GM12878 (cell line): Measurements from ENCODE around the gene HIPK4. TPM values are rescaled to one million over a fixed set of nuclear protein-coding genes. Genes with fewer than 3 reads are reported as not detected.

Experiments
- ATAC-seq: fragments of 200-7000 bp; cut with Tn5 transposase; 3 replicates; pipeline ENCODE4 v1.9.1; 2020; ENCODE audit warnings: mild to moderate bottlenecking, moderate library complexity
- BruUV-seq: library from RNA; stranded (reverse); fragments of 400-500 nt; replicated peaks from 2 replicates; lab custom pipeline; 2021; lab: Mats Ljungman, UMichigan
- CTCF ChIA-PET: fragments of 300-600 bp; sonication (Branson Sonifier 250); formaldehyde crosslinking; extraction: SDS; loops from one replicate; lab custom pipeline; 2021; ENCODE audit warnings: inconsistent platforms; lab: Yijun Ruan, JAX
- POLR2A ChIA-PET: fragments of 350-600 bp; formaldehyde crosslinking; extraction: SDS; loops from one replicate; lab custom pipeline; 2021; ENCODE audit warnings: inconsistent platforms; lab: Charles Lee
- RAD21 ChIA-PET: fragments of 300-600 bp; sonication (Branson Sonifier 250); formaldehyde crosslinking; loops from one replicate; lab custom pipeline; 2023; ENCODE audit warnings: antibody characterized with exemption; ENCODE audit not compliant: unreplicated experiment; lab: Charles Lee
- SMC1A ChIA-PET: fragments of 300-600 bp; sonication (Branson Sonifier 250); formaldehyde crosslinking; loops from one replicate; lab custom pipeline; 2023; ENCODE audit not compliant: unreplicated experiment, uncharacterized antibody; lab: Charles Lee
- DNase-seq: peaks from one replicate; pipeline ENCODE4 v3.0.0-alpha.2; 2011; ENCODE audit warnings: low read depth, low spot score
- FAIRE-seq: peaks from 3 replicates; lab custom pipeline; 2011; peaks lifted over from hg19 to GRCh38; lab: Jason Lieb, UNC
- H2AFZ ChIP-seq: 2 replicates; pipeline ENCODE4 v1.6.0; 2011; ENCODE audit warnings: low read depth, low read length, control low read depth; ENCODE audit not compliant: control insufficient read depth
- H3K27ac ChIP-seq: 2 replicates; pipeline ENCODE4 v1.5.1; 2011; ENCODE audit warnings: control low read depth; ENCODE audit not compliant: control insufficient read depth, insufficient read depth
- H3K27me3 ChIP-seq, 2 experiments: replicated peaks in 1 of 2; 2 replicates each; pipeline versions ENCODE4 v1.6.0 to v1.6.1; 2011; ENCODE audit warnings: low read length in 1 of 2; ENCODE audit not compliant: control insufficient read depth in 2 of 2, insufficient read depth in 2 of 2
- H3K36me3 ChIP-seq, 2 experiments: 2 replicates each; pipeline ENCODE4 v1.5.1; 2011; ENCODE audit warnings: low read length in 1 of 2; ENCODE audit not compliant: control insufficient read depth in 2 of 2, insufficient read depth in 2 of 2
- H3K4me1 ChIP-seq: 2 replicates; pipeline ENCODE4 v1.6.1; 2011; ENCODE audit warnings: mild to moderate bottlenecking, low read length, moderate library complexity, mixed read lengths; ENCODE audit not compliant: control insufficient read depth, insufficient read depth
- H3K4me2 ChIP-seq: 2 replicates; pipeline ENCODE4 v1.6.0; 2011; ENCODE audit warnings: control low read depth; ENCODE audit not compliant: control insufficient read depth, insufficient read depth
- H3K4me3 ChIP-seq: fragments of 200-600 bp; sonication (generic); 2 replicates; pipeline ENCODE4 v1.5.1; 2016
- H3K79me2 ChIP-seq: 2 replicates; pipeline ENCODE4 v1.6.0; 2011; ENCODE audit warnings: low read length; ENCODE audit not compliant: control insufficient read depth, insufficient read depth
- H3K9ac ChIP-seq: 2 replicates; pipeline ENCODE4 v1.8.0; 2011; ENCODE audit warnings: low read length, control low read depth, mixed read lengths; ENCODE audit not compliant: control insufficient read depth, insufficient read depth
- H3K9me3 ChIP-seq: replicated peaks from 3 replicates; pipeline ENCODE4 v1.5.1; 2011; ENCODE audit warnings: mild to moderate bottlenecking, low read length; ENCODE audit not compliant: control insufficient read depth, insufficient read depth
- H4K20me1 ChIP-seq: 2 replicates; pipeline ENCODE4 v1.6.0; 2011; ENCODE audit not compliant: control insufficient read depth, insufficient read depth
- BACH1 ChIP-seq: fragments of 450-650 bp; IDR thresholded peaks from 2 replicates; pipeline ENCODE4 v1.6.1; 2017; ENCODE audit warnings: mild to moderate bottlenecking, borderline replicate concordance
- BCLAF1 ChIP-seq: fragments of 450-650 bp; IDR thresholded peaks from 2 replicates; pipeline ENCODE4 v1.6.1; 2017; ENCODE audit warnings: antibody characterized with exemption, mild to moderate bottlenecking, moderate library complexity
- NBN ChIP-seq: fragments of 450-650 bp; IDR thresholded peaks from 2 replicates; pipeline ENCODE4 v1.6.1; 2016
- SPI1 ChIP-seq: IDR thresholded peaks from 2 replicates; pipeline ENCODE4 v1.6.1; 2011; ENCODE audit warnings: low read depth, mild to moderate bottlenecking, low read length, moderate library complexity, borderline replicate concordance; ENCODE audit not compliant: insufficient read depth
- YBX1 ChIP-seq: fragments of 450-650 bp; IDR thresholded peaks from 2 replicates; pipeline ENCODE4 v1.6.1; 2016; ENCODE audit warnings: antibody characterized with exemption
- WGBS: methylation state at CpG from one replicate; pipeline ENCODE4 v1.1.6; 2016; ENCODE audit warnings: low lambda C conversion rate; ENCODE audit not compliant: insufficient replicate concordance, insufficient coverage; ENCODE audit errors: missing lambda C conversion rate; 5-methylcytosine and 5-hydroxymethylcytosine counted together
- in situ Hi-C: fragments of 300-500 bp; cut with MboI; formaldehyde crosslinking; loops from 9 replicates; pipeline ENCODE4 v1.14.3; 2018; ENCODE audit warnings: mixed read lengths
- intact Hi-C: fragments of 100-400 bp; cut with micrococcal nuclease; formaldehyde crosslinking; loops from one replicate; pipeline ENCODE4 v1.14.2; 2022; ENCODE audit not compliant: unreplicated experiment
- polyA plus RNA-seq, 11 experiments: library from polyadenylated mRNA; depleted of rRNA in 4 of 11; unstranded in 6 of 11; stranded (reverse) in 5 of 11; fragments of >200 nt; fragmentation: Nextera tagmentation in 4 of 11; fragmentation: Illumina TruSeq in 1 of 11; extraction: Ambion mirVana in 4 of 11; extraction: Trizol in 1 of 11; gene quantifications; 1 replicate in 1 of 11; 2 replicates in 10 of 11; pipeline versions ENCODE4 v1.2.1 to v1.2.3, GENCODE V29; 2011 to 2016; ENCODE audit warnings: inconsistent platforms in 2 of 11, missing spikeins in 2 of 11, low read depth in 1 of 11
- total RNA-seq, 4 experiments: library from RNA; depleted of rRNA in 3 of 4; stranded (reverse); fragments of >200 nt in 3 of 4; fragmentation: Illumina TruSeq in 1 of 4; extraction: Trizol in 1 of 4; gene quantifications; 2 replicates each; pipeline versions ENCODE4 v1.2.1 to v1.2.3, GENCODE V29; 2013 to 2021

The HIPK4 gene
- total and polyA plus RNA-seq, 10 of the 15 experiments (the other 5 are each of a cell fraction or from before 2014, with no cell fraction given): 0.07 to 0.13 (median 0.08) TPM; not detected in 7

GRCh38 chr19:40341601-40342482, 48.1 kb downstream of the HIPK4 start:
- BruUV-seq: no TSS peak
- Histone ChIP-seq H4K20me1 (no peaks in the 10 kb centered on the region), H3K4me3 (no peak overlapping the region), H3K4me1 (peaks cover 5% of the 10 kb centered on the region), H3K9ac (no peak overlapping the region), H2AFZ (no peak overlapping the region), H3K4me2 (no peak overlapping the region), H3K27me3 (no peaks in the 10 kb centered on the region), H3K36me3 (peaks cover 0 to 7% of the 10 kb centered on the region in 2 experiments; a peak in 2 of 4 replicates), H3K79me2 (peaks cover 3% of the 10 kb centered on the region), H3K27ac (no peak overlapping the region), H3K9me3 (no peaks in the 10 kb centered on the region)
- TF ChIP-seq YBX1 (no peak), BACH1 (no peak), NBN (no peak)
- DNase-seq: no peak
- CTCF ChIA-PET: no interaction called here
- no peak for FAIRE-seq
- intact Hi-C loops (no loop called here), in situ Hi-C loops (no loop called here)
- RAD21 ChIA-PET: no interaction called here
- POLR2A ChIA-PET: no interaction called here
- WGBS: 79% methylated on average over 9 of the region's 9 CpGs
- SMC1A ChIA-PET: interaction anchor here (1.5 kb wide), 1 partner anchor 43 kb away, joined by 3 read pairs; no protein-coding TSS in a partner anchor
- no peak for ATAC-seq

GRCh38 chr19:40339018-40339728, 50.8 kb downstream of the HIPK4 start:
- no peaks in the 10 kb centered on the region for H3K9me3 ChIP-seq
- FAIRE-seq (no peak), ATAC-seq (peak; percentile 44)
- peaks cover 6 to 12% of the 10 kb centered on the region in 2 experiments; a peak in 3 of 4 replicates for H3K36me3 ChIP-seq
- SMC1A ChIA-PET: no interaction called here
- no peak overlapping the region for H2AFZ ChIP-seq
- no peak for TF ChIP-seq BCLAF1
- TF ChIP-seq SPI1: peak; percentile 55; the same call in 1 of the 2 replicates
- TF ChIP-seq, all 136 proteins: peak for 1
- no peak for DNase-seq
- ChIA-PET RAD21 (interaction anchor here (0.6 to 2.0 kb wide), 2 partner anchors 9 to 399 kb away, joined by 4 read pairs; partner anchors contain the start of gene PLD3), POLR2A (no interaction called here), CTCF (interaction anchor here (1.4 kb wide), 1 partner anchor 35 kb away, joined by 3 read pairs; no protein-coding TSS in a partner anchor)
- no peaks in the 10 kb centered on the region for H4K20me1 ChIP-seq
- in situ Hi-C loops: no loop called here
- H3K4me1 ChIP-seq: peaks cover 5% of the 10 kb centered on the region
- BruUV-seq: no TSS peak
- H3K4me2 ChIP-seq: peak overlapping the region; percentile 3; the same call in 1 of the 2 replicates
- H3K9ac ChIP-seq: no peak overlapping the region
- 88% methylated on average over 4 of the region's 4 CpGs for WGBS
- H3K27ac ChIP-seq: no peak overlapping the region
- no peaks in the 10 kb centered on the region for H3K27me3 ChIP-seq
- no peak overlapping the region for H3K4me3 ChIP-seq
- intact Hi-C loops: no loop called here
- H3K79me2 ChIP-seq: no peaks in the 10 kb centered on the region; the same call in 1 of the 2 replicates
